ENCODE results near the gene OR2A5. TPM values are rescaled to one million over a fixed set of nuclear protein-coding genes. Genes with fewer than 3 reads are reported as not detected.

The OR2A5 gene
- total and polyA plus RNA-seq, 2 of the 8 experiments (the other 6 are each of a cell fraction or from before 2014, with no cell fraction given): not detected

- no peaks in the 10 kb centered on the region for H3K4me1 ChIP-seq (replicated peaks in 1 of 4; ENCODE audit: control insufficient read depth in 3 of 4, insufficient read depth in 4 of 4, low read length in 3 of 4)
- no peak overlapping the region for H2BK120ac ChIP-seq (replicated peaks; ENCODE audit: low read depth, low read length)
- no peak overlapping the region for H2AK5ac ChIP-seq (ENCODE audit: low read depth, low read length)
- no peak overlapping the region for H3K4me2 ChIP-seq (ENCODE audit: insufficient read depth in 1 of 2, low read depth in 2 of 2, low read length in 2 of 2)
- H2BK20ac ChIP-seq (ENCODE audit: low read length): no peak overlapping the region
- H3K27me3 ChIP-seq (replicated peaks in 1 of 4; ENCODE audit: control insufficient read depth in 3 of 4, extremely low read depth in 1 of 4, insufficient read depth in 3 of 4, low read length in 3 of 4): no peaks in the 10 kb centered on the region
- 55% methylated on average over 1 of the region's 1 CpG; no CpG with 5 or more reads in 1 of the 2 experiments for WGBS, 2 experiments (ENCODE audit: extremely low coverage in 1 of 2, insufficient coverage in 1 of 2, insufficient read length in 1 of 2, insufficient replicate concordance in 2 of 2, low coverage in 1 of 2, low lambda C conversion rate in 2 of 2, missing lambda C conversion rate in 1 of 2)
- no peaks in the 10 kb centered on the region for H4K20me1 ChIP-seq (replicated peaks in 1 of 2; ENCODE audit: control insufficient read depth in 1 of 2, insufficient read depth in 2 of 2, low read length in 2 of 2)
- H4K8ac ChIP-seq (ENCODE audit: extremely low read depth, insufficient read depth, low read length): no peak overlapping the region
- no peak for TF ChIP-seq EZH2 (IDR thresholded peaks at IDR 0.05; ENCODE audit: low read depth, low read length, severe bottlenecking)
- no peak for TF ChIP-seq EP300 (IDR thresholded peaks at IDR 0.05; ENCODE audit: borderline replicate concordance in 1 of 2, low read depth in 2 of 2, low read length in 2 of 2)
- no peak for TF ChIP-seq USF2 (IDR thresholded peaks at IDR 0.05; ENCODE audit: low read length)
- H3K14ac ChIP-seq (ENCODE audit: insufficient read length): no peak overlapping the region
- no peak overlapping the region for H2BK5ac ChIP-seq (ENCODE audit: low read depth, low read length)
- CTCF ChIA-PET (ENCODE audit: partially characterized antibody): interaction anchor here (0.8 to 1.5 kb wide), 5 partner anchors 13 to 1501 kb away, joined by 3 to 4 read pairs (median 3); no protein-coding TSS in a partner anchor
- no peak overlapping the region for H3K18ac ChIP-seq (ENCODE audit: extremely low read depth, low read length)
- POLR2A ChIA-PET (ENCODE audit: partially characterized antibody): no interaction called here
- no peak overlapping the region for H3K4ac ChIP-seq (replicated peaks; ENCODE audit: insufficient read length, low read depth, low read length)
- H3K27ac ChIP-seq (ENCODE audit: low read depth, low read length): no peak overlapping the region
- no peaks in the 10 kb centered on the region for H3K23me2 ChIP-seq (ENCODE audit: low read depth, low read length)
- no peaks in the 10 kb centered on the region for H3K36me3 ChIP-seq (ENCODE audit: control insufficient read depth in 2 of 4, insufficient read depth in 4 of 4, low read length in 3 of 4)
- H4K91ac ChIP-seq (replicated peaks; ENCODE audit: insufficient read length, low read length): no peak overlapping the region
- DNase-seq (ENCODE audit: low read depth in 1 of 2, low spot score in 2 of 2): no peak
- FAIRE-seq: no peak
- H2BK15ac ChIP-seq (ENCODE audit: low read length): no peak overlapping the region
- H3K79me1 ChIP-seq (ENCODE audit: low read depth, low read length): no peaks in the 10 kb centered on the region
- no peak overlapping the region for H3K9ac ChIP-seq (replicated peaks in 1 of 4; ENCODE audit: extremely low read depth in 1 of 4, low read depth in 3 of 4, low read length in 3 of 4)
- no peaks in the 10 kb centered on the region for H3K9me3 ChIP-seq (ENCODE audit: insufficient read depth in 2 of 2, low read depth in 1 of 2, low read length in 1 of 2)
- no peak overlapping the region for H3K56ac ChIP-seq (replicated peaks; ENCODE audit: insufficient read length, low read depth, low read length)
- H2AFZ ChIP-seq (ENCODE audit: low read length): no peak overlapping the region
- no peak overlapping the region for H3K23ac ChIP-seq (ENCODE audit: insufficient read length)
- no peak overlapping the region for H3K4me3 ChIP-seq (ENCODE audit: extremely low read depth in 1 of 4, insufficient read depth in 2 of 4, low read depth in 3 of 4, low read length in 4 of 4)
- no peaks in the 10 kb centered on the region for H3K79me2 ChIP-seq (ENCODE audit: control insufficient read depth in 1 of 2, insufficient read depth in 2 of 2, low read length in 2 of 2)
- no peak overlapping the region for H2BK12ac ChIP-seq (ENCODE audit: low read depth, low read length)
- H4K5ac ChIP-seq (ENCODE audit: insufficient read length, low read depth, low read length): no peak overlapping the region
Observed at GRCh38 chr7:144036302-144036885, 12.4 kb upstream of the OR2A5 start.

Data from H1 (cell line).